HG02798 (cell line): Measurements from ENCODE around the gene TRAF3IP3.
A peak's percentile ranks its signal among the peaks of the same experiment; 100 is the strongest.

Source experiments
- ATAC-seq: cut with Tn5 transposase; IDR thresholded peaks from one replicate; pipeline ENCODE4 v1.9.1; 2021; ENCODE audit warnings: mild to moderate bottlenecking; ENCODE audit not compliant: unreplicated experiment, poor library complexity

TRAF3IP3 gene

GRCh38 chr1:209822706-209823105, 66.9 kb downstream of the TRAF3IP3 start:
- ATAC-seq, result no peak

GRCh38 chr1:209823143-209824041, 67.5 kb downstream of the TRAF3IP3 start:
- peak; percentile 30 for ATAC-seq

GRCh38 chr1:209825591-209826434, 70.0 kb downstream of the TRAF3IP3 start:
- ATAC-seq, result no peak

DNA sequence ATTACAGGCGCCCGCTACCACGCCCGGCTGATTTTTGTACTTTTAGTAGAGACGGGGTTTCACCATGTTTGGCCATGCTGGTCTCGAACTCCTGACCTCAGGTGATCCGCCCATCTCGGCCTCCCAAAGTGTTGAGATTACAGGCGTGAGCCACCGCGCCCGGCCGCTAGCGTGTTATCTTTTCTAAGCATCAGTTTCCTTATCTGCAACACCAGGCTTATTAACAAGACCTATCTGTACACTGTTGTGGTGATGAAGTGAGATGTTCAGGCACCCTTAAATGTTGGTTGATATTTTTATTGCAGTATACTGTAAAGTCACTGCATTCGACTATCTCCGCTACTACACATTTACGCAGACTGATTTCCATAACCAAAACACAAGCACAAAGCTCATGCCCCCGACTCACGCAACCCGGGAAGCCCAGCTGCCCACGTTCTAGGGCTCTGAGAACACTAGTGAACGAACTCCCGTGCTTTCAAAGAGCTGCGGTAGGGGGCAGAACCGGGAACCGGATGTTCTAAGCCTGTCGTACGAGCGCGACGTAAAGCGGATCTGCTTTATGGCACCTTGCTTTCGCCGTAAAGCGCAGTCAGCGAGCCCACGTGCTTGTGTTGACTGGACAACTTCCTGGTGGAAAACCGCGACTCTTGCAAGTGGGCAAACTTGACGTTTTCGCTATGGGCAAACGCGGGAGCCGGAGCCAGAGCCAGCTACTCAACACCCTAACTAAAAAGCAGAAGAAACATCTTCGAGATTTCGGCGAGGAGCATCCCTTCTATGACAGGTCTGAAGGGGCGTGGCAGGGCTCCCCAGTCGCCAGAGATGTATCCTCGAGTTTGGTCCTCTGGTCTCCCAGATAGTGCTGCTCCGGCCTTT, 71.8 kb downstream of the TRAF3IP3 start, which contains the start of gene UTP25:
TSS of gene UTP25 (plus strand) at position 589 of the 879 bp plus-strand sequence. CDS start at position 681, 92 bp downstream.
- ATAC-seq, result peak; percentile 94

DNA sequence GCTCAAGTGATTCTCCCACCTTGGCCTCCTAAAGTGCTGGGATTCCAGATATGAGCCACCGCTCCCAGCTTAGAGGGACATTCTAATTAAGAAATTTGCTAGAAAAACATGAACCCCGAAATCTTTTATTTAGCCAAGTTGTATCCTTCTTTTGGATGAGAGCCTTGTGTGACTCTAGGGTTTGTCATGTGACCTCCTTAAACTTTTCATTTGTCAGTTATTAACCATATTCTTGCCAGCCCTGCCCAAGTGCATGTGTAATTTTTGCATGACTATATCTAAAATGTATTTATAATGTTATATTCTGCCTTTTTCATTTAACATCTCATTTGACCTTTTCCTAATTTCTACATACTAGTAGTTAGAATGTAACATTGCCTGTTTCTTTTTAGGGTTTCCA, 73.9 kb downstream of the TRAF3IP3 start:
- no peak for ATAC-seq

DNA sequence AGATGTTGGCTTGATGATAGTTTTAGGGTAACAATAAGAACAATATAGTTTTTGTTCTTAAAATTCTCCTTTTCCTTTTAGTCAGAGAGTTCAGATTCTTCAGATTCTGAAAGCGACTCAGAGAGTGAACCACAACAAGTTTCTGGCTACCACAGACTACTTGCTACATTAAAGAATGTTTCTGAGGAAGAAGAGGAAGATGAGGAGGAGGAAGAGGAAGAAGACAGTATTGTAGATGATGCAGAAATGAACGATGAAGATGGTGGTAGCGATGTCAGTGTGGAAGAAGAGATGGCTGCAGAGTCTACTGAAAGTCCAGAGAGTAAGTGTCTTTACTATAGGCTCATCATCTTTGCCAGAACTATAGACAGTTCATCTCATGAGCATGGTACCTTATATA, 74.9 kb downstream of the TRAF3IP3 start:
- no peak for ATAC-seq

DNA sequence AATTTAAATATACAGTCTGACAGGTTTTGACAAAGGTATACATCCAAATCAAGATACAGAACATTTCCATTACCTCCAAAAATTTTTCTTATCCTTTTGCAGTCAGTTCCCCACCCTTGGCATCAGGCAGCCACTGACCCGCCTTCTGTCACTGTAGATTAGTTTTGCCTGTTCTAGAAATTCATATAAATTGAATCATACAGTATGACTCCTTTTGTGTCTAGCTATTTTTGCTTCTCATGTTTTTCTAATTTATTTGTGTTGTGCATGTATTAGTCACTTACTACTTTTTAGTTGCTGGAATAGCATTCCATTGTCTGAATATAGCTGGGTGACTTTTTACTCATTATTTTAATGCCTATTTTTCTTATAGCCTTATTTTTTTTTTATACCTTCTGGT, 75.8 kb downstream of the TRAF3IP3 start:
- ATAC-seq, result no peak
